Measurements from ENCODE around the gene TSPAN33.

Gene TSPAN33

GRCh38 chr7:129144095-129144833 lies at the start of gene TSPAN33:
TSS of gene TSPAN33 (plus strand) at chr7:129144707. CDS start at chr7:129144981, 274 bp downstream.
- H3K27ac ChIP-seq: peak within 1 kb of the TSS; percentile 70; the same call in 1 of the 2 replicates
- no peak for TF ChIP-seq CTCF (conservative IDR thresholded peaks at IDR 0.05)

- no peak for TF ChIP-seq CTCF (conservative IDR thresholded peaks at IDR 0.05)
- no peak overlapping the region for H3K27ac ChIP-seq
These were observed 49.2 kb upstream of the TSPAN33 start for GRCh38 chr7:129095258-129095657.

GRCh38 chr7:129098409-129099084 lies 46.0 kb upstream of the TSPAN33 start:
- TF ChIP-seq CTCF (conservative IDR thresholded peaks at IDR 0.05): no peak
- no peak overlapping the region for H3K27ac ChIP-seq

GRCh38 chr7:129100827-129101166 lies 43.7 kb upstream of the TSPAN33 start:
- peak overlapping the region; percentile 58 for H3K27ac ChIP-seq
- TF ChIP-seq CTCF (conservative IDR thresholded peaks at IDR 0.05): no peak

- TF ChIP-seq CTCF (conservative IDR thresholded peaks at IDR 0.05): no peak
- H3K27ac ChIP-seq: no peak overlapping the region
These were observed 42.8 kb upstream of the TSPAN33 start for GRCh38 chr7:129101746-129102145.

- no peak overlapping the region for H3K27ac ChIP-seq
- TF ChIP-seq CTCF (conservative IDR thresholded peaks at IDR 0.05): no peak
These were observed 40.8 kb upstream of the TSPAN33 start for GRCh38 chr7:129103561-129104324.

- no peak overlapping the region for H3K27ac ChIP-seq
- no peak for TF ChIP-seq CTCF (conservative IDR thresholded peaks at IDR 0.05)
These were observed 35.9 kb upstream of the TSPAN33 start for GRCh38 chr7:129108581-129108980.
